ENCODE data around the gene CYP26B1.

The CYP26B1 gene

GRCh38 chr2:72134408-72134996 is 13.2 kb downstream of the CYP26B1 start:
- Histone ChIP-seq H3K27ac (no peak overlapping the region), H3K4me3 (no peak overlapping the region)
- no peak for DNase-seq (ENCODE audit: low spot score)
- no peak for TF ChIP-seq CTCF (IDR thresholded peaks at IDR 0.05)

- TF ChIP-seq CTCF (IDR thresholded peaks at IDR 0.05), result no peak
- DNase-seq (ENCODE audit: low spot score), result no peak
- Histone ChIP-seq H3K27ac (no peak overlapping the region), H3K4me3 (no peak overlapping the region)
Observed at GRCh38 chr2:72133721-72134407, 13.8 kb downstream of the CYP26B1 start.

- TF ChIP-seq CTCF (IDR thresholded peaks at IDR 0.05), result no peak
Observed at GRCh38 chr2:72132981-72133720, 14.5 kb downstream of the CYP26B1 start.

GRCh38 chr2:72131916-72132841 is 15.5 kb downstream of the CYP26B1 start:
- H3K27ac ChIP-seq, result no peak overlapping the region
- DNase-seq (ENCODE audit: low spot score), result peak; percentile 72
- no peak for TF ChIP-seq CTCF (IDR thresholded peaks at IDR 0.05)
- no peak overlapping the region for H3K4me3 ChIP-seq

More at GRCh38 chr2:72132981-72133720, 14.5 kb downstream of the CYP26B1 start:
- Histone ChIP-seq H3K4me3 (no peak overlapping the region), H3K27ac (no peak overlapping the region)
- peak; percentile 57 for DNase-seq (ENCODE audit: low spot score)

GRCh38 chr2:72131371-72131891 is 16.2 kb downstream of the CYP26B1 start:
- no peak for TF ChIP-seq CTCF (IDR thresholded peaks at IDR 0.05)
- no peak overlapping the region for H3K4me3 ChIP-seq
- no peak overlapping the region for H3K27ac ChIP-seq

GRCh38 chr2:72130659-72131360 is 16.9 kb downstream of the CYP26B1 start:
- no peak for TF ChIP-seq CTCF (IDR thresholded peaks at IDR 0.05)
- Histone ChIP-seq H3K4me3 (no peak overlapping the region), H3K27ac (no peak overlapping the region)
- DNase-seq (ENCODE audit: low spot score), result peak; percentile 65

More at GRCh38 chr2:72131371-72131891, 16.2 kb downstream of the CYP26B1 start:
- peak; percentile 38 for DNase-seq (ENCODE audit: low spot score)
